Parathyroid adenoma (tissue), 2 donors: ENCODE results near the gene PJA2.

ENCODE experiments used
- H2AFZ ChIP-seq: fragments of 300-600 bp; sonication (generic); one replicate; pipeline ENCODE4 v1.7.0; 2017; ENCODE audit warnings: antibody characterized with exemption, mild to moderate bottlenecking
- H3K27ac ChIP-seq: fragments of 300-600 bp; sonication (generic); one replicate; pipeline ENCODE4 v1.7.0; 2017
- H3K27me3 ChIP-seq: fragments of 300-600 bp; sonication (generic); one replicate; pipeline ENCODE4 v1.7.0; 2017; ENCODE audit warnings: low read length; ENCODE audit not compliant: control insufficient read depth, insufficient read depth
- H3K36me3 ChIP-seq: fragments of 300-600 bp; sonication (generic); one replicate; pipeline ENCODE4 v1.7.0; 2017; ENCODE audit warnings: low read length; ENCODE audit not compliant: control insufficient read depth, insufficient read depth
- H3K4me1 ChIP-seq: fragments of 300-600 bp; sonication (generic); one replicate; pipeline ENCODE4 v1.7.0; 2017; ENCODE audit warnings: control low read depth
- H3K4me2 ChIP-seq: fragments of 300-600 bp; sonication (generic); one replicate; pipeline ENCODE4 v1.7.0; 2017; ENCODE audit warnings: low read length
- H3K4me3 ChIP-seq: fragments of 300-600 bp; sonication (generic); one replicate; pipeline ENCODE4 v1.7.0; 2017; ENCODE audit warnings: low read depth, low read length
- H3K79me2 ChIP-seq: fragments of 300-600 bp; sonication (generic); one replicate; pipeline ENCODE4 v1.7.0; 2017; ENCODE audit warnings: control low read depth
- H3K9ac ChIP-seq: fragments of 300-600 bp; sonication (generic); one replicate; pipeline ENCODE4 v1.7.0; 2017; ENCODE audit warnings: mild to moderate bottlenecking
- H3K9me3 ChIP-seq: fragments of 300-600 bp; sonication (generic); one replicate; pipeline ENCODE4 v1.7.0; 2017; ENCODE audit warnings: low read length; ENCODE audit not compliant: control insufficient read depth
- CTCF ChIP-seq: fragments of 300-600 bp; sonication (generic); IDR thresholded peaks from one replicate; pipeline ENCODE4 v1.7.0; 2017; ENCODE audit warnings: antibody characterized with exemption, mild to moderate bottlenecking
- donor health status: primary hyperparathyroidism.

PJA2 gene

GRCh38 chr5:109452661-109453060, 42.9 kb upstream of the PJA2 start:
- Histone ChIP-seq H3K9me3 (no peaks in the 10 kb centered on the region), H3K4me3 (no peak overlapping the region), H3K4me2 (no peak overlapping the region), H3K79me2 (no peaks in the 10 kb centered on the region), H3K4me1 (peaks cover 30% of the 10 kb centered on the region), H3K36me3 (no peaks in the 10 kb centered on the region), H3K9ac (no peak overlapping the region), H2AFZ (peak overlapping the region; percentile 25), H3K27me3 (no peaks in the 10 kb centered on the region), H3K27ac (no peak overlapping the region)
- no peak for TF ChIP-seq CTCF

- Histone ChIP-seq H3K27ac (no peak overlapping the region), H2AFZ (peak overlapping the region; percentile 36), H3K36me3 (no peaks in the 10 kb centered on the region), H3K9me3 (no peaks in the 10 kb centered on the region), H3K4me2 (no peak overlapping the region), H3K79me2 (no peaks in the 10 kb centered on the region), H3K9ac (no peak overlapping the region), H3K4me3 (no peak overlapping the region), H3K4me1 (peaks cover 30% of the 10 kb centered on the region), H3K27me3 (no peaks in the 10 kb centered on the region)
- no peak for TF ChIP-seq CTCF
These were observed 41.4 kb upstream of the PJA2 start for GRCh38 chr5:109451146-109451545.

- TF ChIP-seq CTCF: no peak
- H3K27ac ChIP-seq: no peak overlapping the region
- H3K27me3 ChIP-seq: no peaks in the 10 kb centered on the region
- H3K79me2 ChIP-seq: no peaks in the 10 kb centered on the region
- no peaks in the 10 kb centered on the region for H3K36me3 ChIP-seq
- H3K4me2 ChIP-seq: no peak overlapping the region
- H3K4me3 ChIP-seq: no peak overlapping the region
- no peaks in the 10 kb centered on the region for H3K9me3 ChIP-seq
- peaks cover 23% of the 10 kb centered on the region for H3K4me1 ChIP-seq
- H2AFZ ChIP-seq: no peak overlapping the region
- no peak overlapping the region for H3K9ac ChIP-seq
These were observed 40.5 kb upstream of the PJA2 start for GRCh38 chr5:109450129-109450877.

- no peaks in the 10 kb centered on the region for H3K9me3 ChIP-seq
- H3K36me3 ChIP-seq: no peaks in the 10 kb centered on the region
- H3K79me2 ChIP-seq: no peaks in the 10 kb centered on the region
- H3K4me2 ChIP-seq: no peak overlapping the region
- no peak overlapping the region for H3K27ac ChIP-seq
- TF ChIP-seq CTCF: no peak
- no peak overlapping the region for H3K4me3 ChIP-seq
- no peak overlapping the region for H3K9ac ChIP-seq
- H2AFZ ChIP-seq: no peak overlapping the region
- H3K4me1 ChIP-seq: peaks cover 16% of the 10 kb centered on the region
- H3K27me3 ChIP-seq: no peaks in the 10 kb centered on the region
These were observed 39.1 kb upstream of the PJA2 start for GRCh38 chr5:109448838-109449237.

GRCh38 chr5:109439590-109439989, 29.8 kb upstream of the PJA2 start:
- Histone ChIP-seq H3K4me2 (no peak overlapping the region), H3K9ac (no peak overlapping the region), H3K79me2 (no peaks in the 10 kb centered on the region), H3K36me3 (no peaks in the 10 kb centered on the region), H3K4me1 (no peaks in the 10 kb centered on the region), H3K27me3 (no peaks in the 10 kb centered on the region), H2AFZ (peak overlapping the region; percentile 5), H3K27ac (no peak overlapping the region), H3K4me3 (no peak overlapping the region), H3K9me3 (no peaks in the 10 kb centered on the region)
- TF ChIP-seq CTCF: no peak
